Hematopoietic multipotent progenitor cell treated with erythropoietin and hydrocortisone succinate and interleukin-3 and kit ligand, for 4 days (in vitro differentiated cells): ENCODE results near the gene LSG1.
"Not testable (repeated sequence)": the region's sequence is repeated elsewhere in the genome, so short reads cannot be mapped to it uniquely, and the experiment has no call there.

ENCODE experiments used
- DNase-seq: peaks from one replicate; pipeline ENCODE4 v3.0.0-alpha.2; 2015

The LSG1 gene

DNA sequence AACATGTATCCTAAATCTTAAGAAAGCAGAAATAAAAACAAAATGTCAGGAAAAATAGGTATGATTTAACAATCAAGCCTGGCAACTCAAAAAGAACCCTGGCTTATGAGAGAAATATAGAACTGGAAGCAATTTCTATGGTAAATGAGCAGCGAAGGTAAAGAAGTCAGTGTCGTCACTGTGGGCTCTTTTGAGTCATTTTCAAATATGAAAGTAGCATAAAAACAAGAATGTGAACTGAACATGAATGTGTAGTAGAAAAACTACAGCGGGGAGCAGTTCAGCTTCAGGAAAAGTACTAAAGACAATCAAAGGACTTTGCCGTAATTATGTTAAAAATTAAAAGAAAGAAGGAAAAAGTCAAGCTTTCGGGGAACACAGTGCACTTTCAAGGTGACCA is 17.5 kb downstream of the LSG1 start:
- no peak for DNase-seq

GRCh38 chr3:194647747-194648146 is 24.2 kb downstream of the LSG1 start:
- DNase-seq: no peak

GRCh38 chr3:194642769-194643168 is 29.2 kb downstream of the LSG1 start:
- DNase-seq: no peak

DNA sequence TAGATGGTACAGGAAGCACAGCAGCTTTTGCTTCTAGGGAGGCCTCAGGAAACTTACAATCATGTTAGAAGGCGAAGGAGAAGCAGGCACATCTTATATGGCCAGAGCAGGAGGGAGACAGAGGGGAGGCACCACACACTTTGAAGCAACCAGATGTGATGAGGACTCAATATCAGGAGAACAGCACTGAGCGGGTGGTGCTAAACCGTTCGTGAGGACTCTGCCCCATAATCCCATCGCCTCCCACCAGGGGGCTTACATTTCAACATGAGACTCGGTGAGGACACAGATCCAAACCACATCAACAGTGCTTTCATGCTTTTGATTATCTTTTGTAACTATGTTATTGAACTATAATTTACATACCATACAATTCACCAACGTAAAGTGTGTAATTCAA is 31.2 kb downstream of the LSG1 start:
- peak; percentile 82 for DNase-seq

DNA sequence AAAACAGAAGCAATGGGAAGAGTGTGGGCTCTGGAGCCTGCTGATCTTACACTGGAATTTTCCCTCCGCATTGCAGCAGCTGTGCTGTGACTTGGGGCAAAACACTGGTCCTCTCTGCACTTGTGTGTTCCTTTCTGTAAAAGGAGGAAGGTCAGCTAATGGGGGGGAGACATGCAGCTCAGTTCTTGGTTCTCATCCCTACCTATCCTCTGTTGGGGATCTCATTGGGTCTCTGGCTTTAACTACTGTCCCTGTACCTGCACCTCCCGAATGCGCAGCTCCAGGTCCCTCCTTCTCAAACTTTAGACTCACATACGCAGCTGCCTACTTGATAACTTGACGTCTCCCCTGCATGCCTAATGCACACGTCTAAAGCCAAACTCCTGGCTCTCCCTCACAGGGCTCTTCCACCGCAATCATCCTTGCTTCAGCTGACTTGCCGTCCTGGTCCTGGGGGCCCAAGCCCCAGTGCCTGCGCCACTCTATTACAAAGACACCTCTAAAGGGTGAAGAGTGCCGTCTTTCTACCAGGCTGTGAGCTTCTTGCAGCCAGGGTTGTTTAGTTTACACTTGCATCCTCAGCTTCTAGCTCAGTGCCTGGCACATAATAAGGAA is 32.9 kb downstream of the LSG1 start:
- no peak for DNase-seq

- no peak for DNase-seq
Observed at GRCh38 chr3:194637541-194638400, 34.2 kb downstream of the LSG1 start.

GRCh38 chr3:194637066-194637465 is 34.9 kb downstream of the LSG1 start:
- no peak for DNase-seq

GRCh38 chr3:194633349-194634004 is 38.5 kb downstream of the LSG1 start, which contains the start of gene TMEM44:
TSS of gene TMEM44 (minus strand) at chr3:194633419. CDS start at chr3:194633215, 204 bp downstream.
- peak; percentile 92 for DNase-seq

GRCh38 chr3:194632809-194633348 is 39.1 kb downstream of the LSG1 start:
- DNase-seq: peak; percentile 53

GRCh38 chr3:194632226-194632808 is 39.7 kb downstream of the LSG1 start:
- DNase-seq: no peak

DNA sequence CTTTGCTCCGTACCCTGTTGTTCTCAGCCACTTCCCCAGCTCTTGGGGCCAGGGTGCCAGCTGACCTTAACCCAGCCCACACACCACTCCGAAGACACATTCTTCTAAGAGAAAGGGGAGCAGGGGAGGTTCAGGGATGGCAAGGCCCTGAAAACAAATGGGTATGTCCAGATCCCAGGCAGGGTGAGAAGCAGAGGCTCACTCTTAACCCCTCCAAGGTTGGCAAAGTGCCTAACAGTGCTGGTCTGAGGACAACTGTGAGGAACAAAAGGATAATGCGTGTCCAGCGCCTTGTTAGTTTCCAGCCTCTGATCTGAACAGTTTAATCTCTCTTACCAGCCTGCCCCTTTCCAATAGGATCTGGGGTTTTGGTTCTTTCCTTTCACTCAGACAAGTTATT is 40.3 kb downstream of the LSG1 start:
- no peak for DNase-seq

DNA sequence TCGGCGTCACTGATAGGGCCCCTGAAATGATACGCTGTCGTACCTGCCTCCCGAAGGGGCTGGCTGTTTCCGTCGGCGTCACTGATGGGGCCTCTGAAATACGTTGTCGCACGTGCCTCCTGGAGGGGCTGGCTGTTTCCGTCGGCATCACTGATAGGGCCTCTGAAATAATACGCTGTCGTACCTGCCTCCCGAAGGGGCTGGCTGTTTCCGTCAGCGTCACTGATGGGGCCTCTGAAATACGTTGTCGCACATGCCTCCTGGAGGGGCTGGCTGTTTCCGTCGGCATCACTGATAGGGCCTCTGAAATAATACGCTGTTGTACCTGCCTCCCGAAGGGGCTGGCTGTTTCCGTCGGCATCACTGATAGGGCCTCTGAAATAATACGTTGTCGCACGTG is 41.3 kb downstream of the LSG1 start:
- not testable (repeated sequence) for DNase-seq

GRCh38 chr3:194624956-194625355 is 47.0 kb downstream of the LSG1 start:
- no peak for DNase-seq

DNA sequence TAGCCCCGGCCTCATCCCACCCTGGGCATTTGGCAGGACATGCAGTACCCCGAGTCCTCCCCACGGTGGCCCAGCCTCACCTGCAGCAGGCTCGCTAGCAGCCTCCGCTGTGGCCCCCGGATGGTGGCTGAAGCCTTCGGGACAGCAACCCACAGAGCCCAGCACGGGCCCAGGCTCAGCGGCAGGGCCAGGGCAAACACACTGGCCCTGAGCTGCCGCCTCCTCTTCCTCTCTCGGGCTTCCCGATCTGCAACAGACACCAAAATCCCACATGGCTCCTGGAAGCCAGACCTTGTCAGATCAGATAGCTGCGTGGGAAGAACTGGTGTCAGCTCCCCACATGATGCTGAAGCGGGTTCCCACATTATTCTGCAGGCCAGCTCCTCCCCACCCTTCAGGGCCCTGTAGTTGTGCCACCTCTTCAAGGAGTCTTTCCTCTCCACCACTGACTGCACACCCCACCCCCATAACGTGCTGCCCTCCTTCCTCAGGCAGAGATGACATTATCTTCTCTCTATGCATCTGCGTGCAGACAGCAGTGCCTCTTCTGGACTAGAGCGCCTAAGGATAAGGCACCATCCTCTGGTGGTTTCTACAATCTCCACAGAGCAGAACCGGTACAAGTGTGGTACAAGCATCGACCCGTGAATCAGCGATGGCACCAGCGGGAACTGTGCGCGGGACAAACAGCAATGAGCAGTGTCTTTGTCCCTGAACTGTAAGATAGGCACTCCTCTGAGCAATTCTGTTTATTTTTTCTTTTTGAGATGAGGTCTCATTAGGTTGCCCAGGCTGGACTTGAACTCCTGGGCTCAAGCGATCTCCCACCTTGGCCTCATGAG is 48.3 kb downstream of the LSG1 start:
- peak; percentile 44 for DNase-seq

- no peak for DNase-seq
Observed at GRCh38 chr3:194622621-194623340, 49.2 kb downstream of the LSG1 start.

GRCh38 chr3:194621947-194622346 is 50.0 kb downstream of the LSG1 start:
- no peak for DNase-seq

- no peak for DNase-seq
Observed at GRCh38 chr3:194620196-194620595, 51.8 kb downstream of the LSG1 start.

DNA sequence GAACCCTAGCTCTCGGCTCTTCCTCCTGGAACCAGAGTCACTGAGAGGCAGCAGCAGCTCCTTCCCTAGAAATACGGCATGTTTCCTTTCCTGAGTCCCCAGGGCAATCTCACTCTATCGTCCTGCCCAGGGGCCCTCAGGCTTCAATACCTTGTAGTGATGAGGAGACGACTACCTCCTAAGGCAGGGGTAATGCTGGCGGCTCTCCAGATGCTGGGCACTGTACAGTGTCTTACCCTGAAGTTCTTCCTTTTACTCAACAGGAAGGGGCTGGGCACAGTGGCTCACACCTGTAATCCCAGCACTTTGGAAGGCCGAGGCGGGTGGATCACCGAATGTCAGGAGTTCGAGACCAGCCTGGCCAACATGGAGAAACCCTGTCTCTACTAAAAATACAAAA is 52.2 kb downstream of the LSG1 start:
- DNase-seq: no peak

DNA sequence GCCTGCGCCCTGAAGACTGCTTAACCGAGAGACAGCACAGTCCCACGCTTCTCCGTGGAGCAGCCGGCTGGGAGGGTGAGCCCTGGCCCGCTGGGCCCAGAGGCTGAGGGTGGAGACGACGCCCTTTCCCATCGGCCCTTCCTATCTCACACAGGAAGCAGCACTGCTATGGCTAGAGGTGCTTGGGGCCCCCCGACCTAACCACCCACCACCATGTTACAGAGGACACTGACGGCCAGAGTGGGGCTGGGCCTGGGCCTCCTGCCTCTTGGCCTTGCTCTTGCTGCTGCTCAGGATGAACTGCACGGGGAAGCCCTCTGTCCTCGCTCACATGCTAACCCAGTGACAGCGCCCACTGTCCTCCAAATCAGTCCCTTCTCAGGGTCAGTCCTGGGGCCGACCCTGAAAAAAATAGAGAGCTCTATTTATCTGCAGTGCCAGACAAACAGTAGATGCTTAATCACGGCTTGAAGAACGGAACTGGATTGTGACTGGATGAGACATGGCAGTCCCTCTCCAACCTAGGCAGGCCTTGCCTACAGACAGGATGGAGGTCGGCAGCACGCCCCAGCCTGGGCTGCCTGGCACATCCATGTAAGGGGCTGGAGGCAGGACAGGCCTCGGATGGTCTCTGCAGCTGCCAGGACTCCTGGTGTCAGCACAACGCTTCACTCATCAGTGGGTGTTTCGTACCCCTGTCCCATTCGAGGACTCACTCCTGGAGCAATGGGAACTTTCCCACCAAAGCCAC is 53.0 kb downstream of the LSG1 start:
- DNase-seq: no peak

GRCh38 chr3:194617827-194618226 is 54.2 kb downstream of the LSG1 start:
- DNase-seq: no peak
